GOT3 (cell line): ENCODE measurements around the gene TBC1D3C.
"Not testable (repeated sequence)": the region's sequence is repeated elsewhere in the genome, so short reads cannot be mapped to it uniquely, and the experiment has no call there.

Experiments
- DNase-seq: peaks from one replicate; lab custom pipeline; 2025; ENCODE audit warnings: mixed read lengths; lab: John Stamatoyannopoulos, UW

The TBC1D3C gene

DNA sequence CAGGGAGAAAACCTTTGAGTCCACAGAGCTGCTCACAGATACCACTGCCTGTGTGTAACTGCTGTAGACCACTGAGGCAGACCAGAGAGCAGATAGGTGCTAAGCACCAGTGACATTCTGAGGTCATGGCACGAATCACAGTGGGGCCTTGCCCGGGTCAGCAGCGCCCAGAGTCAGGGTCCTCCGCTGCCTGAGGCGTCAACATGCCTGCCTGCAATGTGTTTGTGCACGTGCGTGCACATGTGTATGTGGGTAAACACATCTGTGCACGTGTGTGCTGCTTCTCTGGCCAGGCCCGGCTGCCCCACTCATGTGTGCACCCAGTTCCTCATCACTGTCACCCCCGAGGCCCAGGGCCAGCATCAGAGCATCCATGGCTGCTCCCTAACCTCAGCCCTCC is at the start of gene TBC1D3C:
Gene TBC1D3C, minus strand, starts transcription at position 101 of the 400 bp plus-strand sequence. CDS start 1,568 bp downstream, outside the sequence.
- not testable (repeated sequence) for DNase-seq

- DNase-seq, result not testable (repeated sequence)
These were observed 30.8 kb upstream of the TBC1D3C start for GRCh38 chr17:38099262-38099661.

- DNase-seq, result not testable (repeated sequence)
These were observed 25.7 kb upstream of the TBC1D3C start for GRCh38 chr17:38094059-38094694.

GRCh38 chr17:38088120-38088519 is 19.7 kb upstream of the TBC1D3C start:
- not testable (repeated sequence) for DNase-seq

- not testable (repeated sequence) for DNase-seq
These were observed 18.9 kb upstream of the TBC1D3C start for GRCh38 chr17:38087344-38087743.
